GM21528 (cell line): Measurements from ENCODE around the gene ZNF469.
"Not testable (repeated sequence)": the region's sequence is repeated elsewhere in the genome, so short reads cannot be mapped to it uniquely, and the experiment has no call there.

ENCODE experiments used
- ATAC-seq: cut with Tn5 transposase; IDR thresholded peaks from one replicate; pipeline ENCODE4 v1.9.1; 2021; ENCODE audit warnings: mild to moderate bottlenecking, moderate library complexity; ENCODE audit not compliant: unreplicated experiment, low FRiP score

The ZNF469 gene

GRCh38 chr16:88406096-88407041 lies 23.6 kb downstream of the ZNF469 start:
- ATAC-seq = no peak

- no peak for ATAC-seq
These were observed 24.3 kb downstream of the ZNF469 start for GRCh38 chr16:88407042-88407420.

DNA sequence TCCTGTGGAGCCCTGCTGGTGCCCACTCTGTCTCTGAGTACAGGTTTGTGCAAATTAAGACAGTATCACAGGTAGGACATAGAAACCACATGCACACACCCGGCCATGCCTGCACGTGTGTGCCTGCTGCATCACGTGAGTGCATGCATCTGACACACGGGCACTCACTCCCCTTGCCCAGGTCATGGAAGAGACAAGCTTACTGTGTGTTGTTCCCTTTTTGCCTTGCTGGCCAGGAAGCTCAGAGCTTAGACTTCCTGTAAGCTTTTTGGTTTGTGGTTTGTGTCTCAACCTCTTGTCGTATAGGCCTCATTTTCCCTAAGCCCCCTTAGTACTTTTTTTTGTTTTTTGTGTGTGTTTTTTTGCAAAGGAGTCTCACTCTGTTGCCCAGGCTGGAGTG lies 25.0 kb downstream of the ZNF469 start:
- ATAC-seq = no peak

GRCh38 chr16:88408561-88409142 lies 25.9 kb downstream of the ZNF469 start:
- no peak for ATAC-seq

GRCh38 chr16:88409296-88410065 lies 26.7 kb downstream of the ZNF469 start:
- no peak for ATAC-seq

GRCh38 chr16:88410297-88410968 lies 27.7 kb downstream of the ZNF469 start:
- ATAC-seq = not testable (repeated sequence)

GRCh38 chr16:88411951-88412576 lies 29.3 kb downstream of the ZNF469 start:
- ATAC-seq = no peak

GRCh38 chr16:88412766-88413165 lies 30.0 kb downstream of the ZNF469 start:
- ATAC-seq = no peak

DNA sequence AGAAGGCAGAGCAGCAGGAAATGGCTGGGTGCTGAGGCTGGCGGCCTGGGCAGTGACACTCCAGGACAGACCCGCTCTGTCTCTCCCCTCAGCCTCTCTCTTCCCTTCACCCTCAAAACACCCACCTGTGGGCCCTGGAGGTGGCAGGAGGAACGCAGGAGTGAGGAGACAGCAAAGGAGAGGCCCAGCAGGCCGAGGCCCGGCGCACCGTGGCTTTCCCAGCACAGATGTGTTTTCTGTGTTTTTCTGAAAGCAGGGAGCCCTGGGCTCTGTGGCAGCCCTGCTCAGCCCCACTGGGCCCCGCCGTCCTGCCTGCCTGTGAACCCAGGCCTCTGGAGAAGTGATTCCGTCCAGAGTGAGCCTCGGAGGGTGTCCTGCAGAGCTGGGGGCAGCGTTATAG lies 30.5 kb downstream of the ZNF469 start:
- no peak for ATAC-seq

- ATAC-seq = no peak
These were observed 30.9 kb downstream of the ZNF469 start for GRCh38 chr16:88413631-88414030.

- no peak for ATAC-seq
These were observed 32.0 kb downstream of the ZNF469 start for GRCh38 chr16:88414521-88415380.

DNA sequence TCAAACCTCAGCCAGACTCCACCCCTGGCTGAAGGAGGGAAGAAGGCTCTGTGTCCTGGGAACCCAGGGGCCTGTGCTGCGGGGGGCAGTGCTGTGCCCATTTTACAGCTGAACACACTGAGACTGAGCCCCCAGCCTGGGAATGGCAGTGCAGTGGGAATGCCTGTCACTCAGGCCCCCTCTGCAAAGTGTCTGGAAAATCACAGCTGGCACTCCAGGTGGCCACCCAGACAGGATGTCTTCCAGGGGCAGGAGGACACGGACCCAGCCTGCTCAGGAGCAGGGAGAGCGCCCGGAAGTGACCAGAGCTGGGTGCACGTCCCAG lies 32.6 kb downstream of the ZNF469 start:
- no peak for ATAC-seq

- no peak for ATAC-seq
These were observed 33.1 kb downstream of the ZNF469 start for GRCh38 chr16:88415713-88416323.

- ATAC-seq = no peak
These were observed 33.9 kb downstream of the ZNF469 start for GRCh38 chr16:88416686-88417085.

- no peak for ATAC-seq
These were observed 35.1 kb downstream of the ZNF469 start for GRCh38 chr16:88417684-88418476.

DNA sequence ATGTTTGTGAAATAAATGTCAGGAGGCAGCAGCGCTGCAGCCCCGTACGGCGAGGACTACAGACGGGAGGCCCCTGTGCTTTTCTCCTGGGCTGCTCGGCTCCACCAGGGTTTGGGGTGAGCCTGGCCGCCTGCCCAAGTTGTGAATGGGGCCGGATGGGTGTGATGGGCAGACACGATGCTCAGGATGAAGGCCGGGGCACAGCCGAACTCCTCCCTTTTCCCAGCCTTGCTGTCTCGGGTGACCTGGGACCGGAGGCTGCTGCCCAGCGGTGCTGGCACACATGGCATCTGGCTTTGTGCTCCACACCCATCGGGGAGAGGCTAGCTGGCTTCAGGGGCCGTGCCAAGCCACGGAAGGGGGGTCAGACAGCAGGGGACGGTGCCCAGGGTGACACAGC lies 36.1 kb downstream of the ZNF469 start:
- ATAC-seq = no peak

- ATAC-seq = no peak
These were observed 37.0 kb downstream of the ZNF469 start for GRCh38 chr16:88419790-88420189.

GRCh38 chr16:88420496-88420895 lies 37.7 kb downstream of the ZNF469 start:
- ATAC-seq = no peak
